K562 (cell line): ENCODE measurements around the gene ESPN. TPM values are rescaled to one million over a fixed set of nuclear protein-coding genes. Genes with fewer than 3 reads are reported as not detected.

Experiments
- ATAC-seq: fragments of 200-7000 bp; cut with Tn5 transposase; 3 replicates; pipeline ENCODE4 v1.9.1; 2020; ENCODE audit warnings: moderate library complexity
- BruUV-seq: library from RNA; stranded (reverse); fragments of 400-500 nt; replicated peaks from 2 replicates; lab custom pipeline; 2021; lab: Mats Ljungman, UMichigan
- CTCF ChIA-PET: fragments of 300-600 bp; formaldehyde crosslinking; extraction: SDS; loops from one replicate; lab custom pipeline; 2021; ENCODE audit warnings: low intra/inter-chr PET ratio; lab: Yijun Ruan, JAX
- POLR2A ChIA-PET: fragments of 300-600, 350-650 bp; sonication (Branson Sonifier 250); formaldehyde crosslinking; extraction: SDS; loops from one replicate; lab custom pipeline; 2021; ENCODE audit warnings: antibody characterized with exemption, inconsistent platforms; lab: Yijun Ruan, JAX
- DNase-seq, 4 experiments: peaks; one replicate each; pipeline versions ENCODE4 v3.0.0 to v3.0.0-alpha.2; 2011 to 2018; ENCODE audit warnings: low spot score in 3 of 4, mixed read lengths in 3 of 4; ENCODE audit errors: extremely low read depth in 1 of 4
- FAIRE-seq: peaks from 2 replicates; lab custom pipeline; 2011; peaks lifted over from hg19 to GRCh38; lab: Jason Lieb, UNC
- H2AFZ ChIP-seq: 2 replicates; pipeline ENCODE4 v1.6.0; 2011; ENCODE audit warnings: low read depth, low read length, control low read depth, inconsistent platforms
- H3K27ac ChIP-seq: fragments of 200-600 bp; 3 replicates; pipeline ENCODE4 v1.8.0; 2011; ENCODE audit warnings: low read depth, mild to moderate bottlenecking, control low read depth, inconsistent platforms, low read length, moderate library complexity, mixed read lengths; ENCODE audit errors: extremely low read depth
- H3K27me3 ChIP-seq, 2 experiments: fragments of 300-600 bp in 1 of 2; 2 replicates in 1 of 2; 3 replicates in 1 of 2; pipeline versions ENCODE4 v1.6.0 to v1.8.0; 2011; ENCODE audit warnings: inconsistent platforms in 2 of 2, low read length in 2 of 2, mild to moderate bottlenecking in 1 of 2, mixed read lengths in 1 of 2, moderate library complexity in 1 of 2; ENCODE audit not compliant: control insufficient read depth in 2 of 2, insufficient read depth in 2 of 2
- H3K36me3 ChIP-seq: fragments of 300-600 bp; 3 replicates; pipeline ENCODE4 v1.8.0; 2011; ENCODE audit warnings: mild to moderate bottlenecking, low read length, inconsistent platforms; ENCODE audit not compliant: control insufficient read depth, insufficient read depth
- H3K4me1 ChIP-seq, 2 experiments: fragments of 200-600 bp in 1 of 2; replicated peaks in 1 of 2; 2 replicates in 1 of 2; 3 replicates in 1 of 2; pipeline versions ENCODE4 v1.5.1 to v1.8.0; 2011; ENCODE audit warnings: inconsistent platforms in 2 of 2, low read length in 2 of 2, mild to moderate bottlenecking in 1 of 2, mixed read lengths in 1 of 2, moderate library complexity in 1 of 2; ENCODE audit not compliant: control insufficient read depth in 2 of 2, insufficient read depth in 2 of 2
- H3K4me2 ChIP-seq: 2 replicates; pipeline ENCODE4 v1.6.1; 2011; ENCODE audit warnings: low read length, control low read depth, inconsistent platforms, mixed read lengths; ENCODE audit not compliant: insufficient read depth
- H3K4me3 ChIP-seq: fragments of 200-600 bp; sonication (generic), shearing (Covaris generic); 2 replicates; pipeline ENCODE4 v1.5.1; 2016; ENCODE audit warnings: control low read depth, inconsistent platforms
- H3K79me2 ChIP-seq: fragments of 200-600 bp; 3 replicates; pipeline ENCODE4 v1.8.0; 2011; ENCODE audit warnings: low read length, inconsistent platforms; ENCODE audit not compliant: control insufficient read depth, insufficient read depth
- H3K9ac ChIP-seq, 2 experiments: 2 replicates each; pipeline versions ENCODE4 v1.6.0 to v1.6.1; 2011; ENCODE audit warnings: low read depth in 2 of 2, low read length in 2 of 2, control low read depth in 1 of 2, inconsistent platforms in 1 of 2, mild to moderate bottlenecking in 1 of 2, mixed read lengths in 1 of 2; ENCODE audit not compliant: insufficient read depth in 1 of 2
- H3K9me1 ChIP-seq: one replicate; pipeline ENCODE4 v1.6.0; 2011; ENCODE audit warnings: inconsistent platforms, mild to moderate bottlenecking, low read length, moderate library complexity; ENCODE audit not compliant: control insufficient read depth, insufficient read depth
- H3K9me3 ChIP-seq: replicated peaks from 2 replicates; pipeline ENCODE4 v1.5.1; 2011; ENCODE audit warnings: low read depth, low read length, inconsistent platforms; ENCODE audit not compliant: control insufficient read depth, insufficient read depth
- H4K20me1 ChIP-seq: replicated peaks from 2 replicates; pipeline ENCODE4 v1.6.1; 2011; ENCODE audit warnings: low read length, inconsistent platforms, mixed read lengths; ENCODE audit not compliant: control insufficient read depth, insufficient read depth
- MEF2A ChIP-seq: IDR thresholded peaks from 2 replicates; pipeline ENCODE4 v1.6.1; 2011; ENCODE audit warnings: low read depth, mild to moderate bottlenecking, low read length, moderate library complexity; ENCODE audit not compliant: control insufficient read depth
- NRF1 ChIP-seq, 2 experiments: fragments of 450-650 bp; IDR thresholded peaks in 1 of 2; conservative IDR thresholded peaks in 1 of 2; 2 replicates each; pipeline ENCODE4 v1.6.1; 2014; ENCODE audit warnings: mild to moderate bottlenecking in 2 of 2
- STAT6 ChIP-seq: sonication (generic); formaldehyde crosslinking; IDR thresholded peaks from 2 replicates; pipeline ENCODE4 v1.8.1; 2023; ENCODE audit warnings: mild to moderate bottlenecking, missing genetic modification reagents
- USF2 ChIP-seq: sonication (generic); formaldehyde crosslinking; IDR thresholded peaks from 2 replicates; pipeline ENCODE4 v1.5.0; 2020; ENCODE audit warnings: missing genetic modification reagents
- WGBS: fragments of 100-300 bp; shearing (Covaris generic); methylation state at CpG from one replicate; pipeline ENCODE4 v1.1.6; 2016; ENCODE audit warnings: low coverage, mixed read lengths; ENCODE audit not compliant: insufficient coverage; ENCODE audit errors: missing lambda C conversion rate; 5-methylcytosine and 5-hydroxymethylcytosine counted together
- in situ Hi-C: fragments of 300-500 bp; cut with MboI; formaldehyde crosslinking; loops from 4 replicates; pipeline ENCODE4 v1.15.0; 2018; ENCODE audit warnings: inconsistent platforms, mixed read lengths
- intact Hi-C: fragments of 100-400 bp; cut with micrococcal nuclease; formaldehyde crosslinking; loops from 2 replicates; pipeline ENCODE4 v1.14.2; 2022
- polyA plus RNA-seq, 8 experiments: library from polyadenylated mRNA; depleted of rRNA in 4 of 8; stranded (reverse) in 5 of 8; unstranded in 3 of 8; fragments of >200 nt; fragmentation: Nextera tagmentation in 2 of 8; fragmentation: Illumina TruSeq in 1 of 8; extraction: Ambion mirVana in 2 of 8; extraction: Trizol in 1 of 8; gene quantifications; 2 replicates each; pipeline versions ENCODE4 v1.2.1 to v1.2.3, GENCODE V29; 2011 to 2014; ENCODE audit warnings: inconsistent platforms in 1 of 8, missing spikeins in 1 of 8
- total RNA-seq, 7 experiments: library from RNA; depleted of rRNA in 6 of 7; stranded (reverse); fragments of >200 nt in 6 of 7; fragmentation: Illumina TruSeq in 2 of 7; extraction: Trizol in 2 of 7; gene quantifications; 2 replicates each; pipeline versions ENCODE4 v1.2.1 to v1.2.3, GENCODE V29; 2011 to 2021; ENCODE audit warnings: low replicate concordance in 1 of 7

Gene ESPN
- total and polyA plus RNA-seq, 9 of the 15 experiments (the other 6 are each of a cell fraction or from before 2014, with no cell fraction given): 0.07 to 1.2 (median 0.45) TPM; not detected in 3

- BruUV-seq: no TSS peak
- in situ Hi-C loops (loop anchor here (10.0 to 25.0 kb wide), 2 partner anchors 137 to 714 kb away; no protein-coding TSS in a partner anchor), intact Hi-C loops (no loop called here)
- H3K9me1 ChIP-seq: no peaks in the 10 kb centered on the region
- FAIRE-seq (peak; percentile 63), ATAC-seq (peak; percentile 2; the same call in 2 of the 3 replicates), DNase-seq (no peak)
- H2AFZ ChIP-seq: no peak overlapping the region
- CTCF ChIA-PET: no interaction called here
- no peaks in the 10 kb centered on the region for H3K79me2 ChIP-seq
- H3K4me3 ChIP-seq: no peak overlapping the region
- no peak overlapping the region for H3K27ac ChIP-seq
- H3K27me3 ChIP-seq: peaks cover 54 to 77% of the 10 kb centered on the region in 2 experiments
- peaks cover 0 to 53% of the 10 kb centered on the region in 2 experiments; a peak in 2 of 5 replicates for H3K4me1 ChIP-seq
- H3K9me3 ChIP-seq: no peaks in the 10 kb centered on the region
- H3K9ac ChIP-seq: peak overlapping the region in 1 of 2 experiments; percentile 72; a peak in 2 of 4 replicates
- H3K4me2 ChIP-seq: no peak overlapping the region; the same call in 1 of the 2 replicates
- POLR2A ChIA-PET: interaction anchor here (0.5 to 1.9 kb wide), 5 partner anchors 18 to 184 kb away, joined by 3 to 15 read pairs (median 4); no protein-coding TSS in a partner anchor
- TF ChIP-seq MEF2A (no peak), NRF1 (conservative IDR thresholded peaks at IDR 0.05 in 1 of 2, IDR thresholded peaks at IDR 0.05 in 1 of 2) (0 out of 4 replicates have a peak, but pooled peaks of 1 of the 2 experiments have one; percentile 3), STAT6 (CRISPR knock-in tag) (0 out of 2 replicates have a peak, but pooled peaks have one; percentile 25), USF2 (no peak)
- 33% methylated on average over 20 of the region's 20 CpGs for WGBS
- peaks cover 45% of the 10 kb centered on the region for H4K20me1 ChIP-seq
- H3K36me3 ChIP-seq: no peaks in the 10 kb centered on the region
Measured at GRCh38 chr1:6497867-6498575, 73.4 kb downstream of the ESPN start.
